Measurements from ENCODE around the gene KCNMA1.
"Not testable (repeated sequence)": the region's sequence is repeated elsewhere in the genome, so short reads cannot be mapped to it uniquely, and the experiment has no call there.

Gene KCNMA1

DNA sequence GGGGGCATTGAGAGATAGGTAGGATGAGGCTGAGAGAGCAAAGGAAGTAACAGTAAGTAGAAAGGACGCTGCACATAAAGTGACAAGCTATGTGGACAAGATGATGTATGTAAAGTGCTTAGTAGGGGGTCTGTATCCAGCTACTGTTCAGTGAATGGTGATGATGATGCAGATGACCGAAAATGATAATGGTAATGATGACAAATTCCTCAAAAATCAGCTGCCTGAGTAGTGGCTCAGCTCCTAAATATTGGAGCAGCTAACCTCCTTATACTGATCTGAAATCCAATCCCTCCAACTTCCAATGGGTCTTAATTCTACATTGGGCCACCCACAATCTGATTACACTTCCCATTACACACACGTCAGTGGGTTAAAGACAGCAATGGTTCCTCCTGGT lies 27.1 kb upstream of the KCNMA1 start:
- TF ChIP-seq, protein P1, sequence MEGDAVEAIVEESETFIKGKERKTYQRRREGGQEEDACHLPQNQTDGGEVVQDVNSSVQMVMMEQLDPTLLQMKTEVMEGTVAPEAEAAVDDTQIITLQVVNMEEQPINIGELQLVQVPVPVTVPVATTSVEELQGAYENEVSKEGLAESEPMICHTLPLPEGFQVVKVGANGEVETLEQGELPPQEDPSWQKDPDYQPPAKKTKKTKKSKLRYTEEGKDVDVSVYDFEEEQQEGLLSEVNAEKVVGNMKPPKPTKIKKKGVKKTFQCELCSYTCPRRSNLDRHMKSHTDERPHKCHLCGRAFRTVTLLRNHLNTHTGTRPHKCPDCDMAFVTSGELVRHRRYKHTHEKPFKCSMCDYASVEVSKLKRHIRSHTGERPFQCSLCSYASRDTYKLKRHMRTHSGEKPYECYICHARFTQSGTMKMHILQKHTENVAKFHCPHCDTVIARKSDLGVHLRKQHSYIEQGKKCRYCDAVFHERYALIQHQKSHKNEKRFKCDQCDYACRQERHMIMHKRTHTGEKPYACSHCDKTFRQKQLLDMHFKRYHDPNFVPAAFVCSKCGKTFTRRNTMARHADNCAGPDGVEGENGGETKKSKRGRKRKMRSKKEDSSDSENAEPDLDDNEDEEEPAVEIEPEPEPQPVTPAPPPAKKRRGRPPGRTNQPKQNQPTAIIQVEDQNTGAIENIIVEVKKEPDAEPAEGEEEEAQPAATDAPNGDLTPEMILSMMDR (IDR thresholded peaks at IDR 0.05), result no peak
- Histone ChIP-seq H3K27me3 (ENCODE audit: control insufficient read depth, insufficient read depth, low read length) (no peaks in the 10 kb centered on the region), H3K27ac (no peak overlapping the region)

DNA sequence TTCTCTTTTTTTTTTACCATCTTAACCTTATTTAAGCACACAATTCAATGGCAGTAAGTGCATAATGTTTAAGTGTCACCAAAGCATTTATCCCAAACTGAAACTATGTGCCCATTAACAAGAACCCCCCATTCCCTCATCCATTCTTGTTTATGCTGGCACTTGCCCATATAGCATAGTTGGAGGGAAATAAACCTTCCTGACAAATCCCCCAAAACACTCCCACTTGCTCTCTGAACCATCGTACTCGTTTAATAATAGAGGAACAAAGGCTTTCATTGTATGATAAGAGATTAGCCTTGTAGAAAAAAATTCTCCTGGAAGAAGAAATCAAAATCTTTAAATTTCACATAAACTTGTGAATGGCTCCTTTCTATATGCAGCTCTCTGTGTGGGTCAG lies 26.4 kb upstream of the KCNMA1 start:
- Histone ChIP-seq H3K4me2 (ENCODE audit: low read length) (no peak overlapping the region), H3K4me1 (no peaks in the 10 kb centered on the region), H3K27ac (no peak overlapping the region), H3K36me3 (ENCODE audit: control insufficient read depth, insufficient read depth, low read length) (no peaks in the 10 kb centered on the region), H2AFZ (no peak overlapping the region), H3K27me3 (ENCODE audit: control insufficient read depth, insufficient read depth, low read length) (no peaks in the 10 kb centered on the region), H3K79me2 (no peaks in the 10 kb centered on the region), H3K4me3 (ENCODE audit: low read depth, low read length) (no peak overlapping the region), H3K9me3 (ENCODE audit: control insufficient read depth, low read length) (no peaks in the 10 kb centered on the region), H3K9ac (no peak overlapping the region)
- TF ChIP-seq, protein P1 (IDR thresholded peaks at IDR 0.05), result no peak

More for the DNA sequence above, 27.1 kb upstream of the KCNMA1 start:
- H2AFZ ChIP-seq, result no peak overlapping the region
- no peaks in the 10 kb centered on the region for H3K4me1 ChIP-seq
- no peak overlapping the region for H3K9ac ChIP-seq
- H3K4me2 ChIP-seq (ENCODE audit: low read length), result no peak overlapping the region
- no peak overlapping the region for H3K4me3 ChIP-seq (ENCODE audit: low read depth, low read length)
- no peaks in the 10 kb centered on the region for H3K79me2 ChIP-seq
- H3K36me3 ChIP-seq (ENCODE audit: control insufficient read depth, insufficient read depth, low read length), result no peaks in the 10 kb centered on the region
- H3K9me3 ChIP-seq (ENCODE audit: control insufficient read depth, low read length), result no peaks in the 10 kb centered on the region

DNA sequence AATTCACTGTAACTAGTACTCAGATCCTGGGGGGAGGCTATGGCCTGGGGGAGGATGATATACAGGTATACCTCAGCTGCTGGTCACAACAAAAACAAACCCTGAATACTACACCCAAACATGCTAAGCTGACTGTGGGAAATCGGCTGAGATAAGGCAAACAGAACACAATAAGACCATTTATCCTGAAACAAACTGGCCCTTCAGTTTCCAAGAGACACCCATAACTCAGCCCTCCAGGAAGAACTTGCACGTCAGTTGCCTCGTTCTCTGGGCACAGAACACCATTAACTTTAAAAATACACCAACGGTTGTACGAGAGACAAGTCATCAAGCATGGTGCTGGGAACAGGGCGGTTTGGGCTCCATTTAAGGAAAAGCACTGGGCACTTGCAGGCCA lies 24.1 kb upstream of the KCNMA1 start:
- Histone ChIP-seq H3K36me3 (ENCODE audit: control insufficient read depth, insufficient read depth, low read length) (no peaks in the 10 kb centered on the region), H3K4me2 (ENCODE audit: low read length) (no peak overlapping the region), H3K27ac (no peak overlapping the region), H3K27me3 (ENCODE audit: control insufficient read depth, insufficient read depth, low read length) (no peaks in the 10 kb centered on the region), H2AFZ (no peak overlapping the region), H3K9ac (no peak overlapping the region), H3K4me3 (ENCODE audit: low read depth, low read length) (no peak overlapping the region), H3K4me1 (no peaks in the 10 kb centered on the region), H3K79me2 (no peaks in the 10 kb centered on the region), H3K9me3 (ENCODE audit: control insufficient read depth, low read length) (no peaks in the 10 kb centered on the region)
- TF ChIP-seq, protein P1 (IDR thresholded peaks at IDR 0.05), result no peak

DNA sequence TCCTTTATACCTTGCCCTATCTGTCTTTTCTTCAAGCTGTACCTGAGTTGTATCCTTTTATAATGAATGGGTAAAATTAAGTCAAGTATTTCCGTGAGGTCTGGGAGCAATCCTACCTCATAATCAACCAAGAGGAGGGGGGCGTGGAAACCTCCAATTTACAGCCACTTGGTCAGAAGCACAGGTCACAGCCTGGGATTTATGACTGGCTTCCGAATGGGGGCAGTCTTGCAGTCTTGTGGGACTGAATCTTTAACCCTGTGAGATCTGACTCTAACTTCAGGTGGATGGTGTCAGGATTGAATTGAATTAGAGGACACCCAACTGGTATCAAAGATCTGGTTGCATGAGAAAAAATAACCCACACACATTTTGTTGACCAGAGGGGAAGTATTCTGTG lies 23.5 kb upstream of the KCNMA1 start:
- no peaks in the 10 kb centered on the region for H3K9me3 ChIP-seq (ENCODE audit: control insufficient read depth, low read length)
- TF ChIP-seq, protein P1 (IDR thresholded peaks at IDR 0.05), result no peak
- no peak overlapping the region for H3K4me3 ChIP-seq (ENCODE audit: low read depth, low read length)
- no peaks in the 10 kb centered on the region for H3K27me3 ChIP-seq (ENCODE audit: control insufficient read depth, insufficient read depth, low read length)
- no peak overlapping the region for H2AFZ ChIP-seq
- no peaks in the 10 kb centered on the region for H3K79me2 ChIP-seq
- H3K36me3 ChIP-seq (ENCODE audit: control insufficient read depth, insufficient read depth, low read length), result no peaks in the 10 kb centered on the region
- H3K4me2 ChIP-seq (ENCODE audit: low read length), result no peak overlapping the region
- H3K9ac ChIP-seq, result no peak overlapping the region
- H3K27ac ChIP-seq, result no peak overlapping the region
- no peaks in the 10 kb centered on the region for H3K4me1 ChIP-seq

DNA sequence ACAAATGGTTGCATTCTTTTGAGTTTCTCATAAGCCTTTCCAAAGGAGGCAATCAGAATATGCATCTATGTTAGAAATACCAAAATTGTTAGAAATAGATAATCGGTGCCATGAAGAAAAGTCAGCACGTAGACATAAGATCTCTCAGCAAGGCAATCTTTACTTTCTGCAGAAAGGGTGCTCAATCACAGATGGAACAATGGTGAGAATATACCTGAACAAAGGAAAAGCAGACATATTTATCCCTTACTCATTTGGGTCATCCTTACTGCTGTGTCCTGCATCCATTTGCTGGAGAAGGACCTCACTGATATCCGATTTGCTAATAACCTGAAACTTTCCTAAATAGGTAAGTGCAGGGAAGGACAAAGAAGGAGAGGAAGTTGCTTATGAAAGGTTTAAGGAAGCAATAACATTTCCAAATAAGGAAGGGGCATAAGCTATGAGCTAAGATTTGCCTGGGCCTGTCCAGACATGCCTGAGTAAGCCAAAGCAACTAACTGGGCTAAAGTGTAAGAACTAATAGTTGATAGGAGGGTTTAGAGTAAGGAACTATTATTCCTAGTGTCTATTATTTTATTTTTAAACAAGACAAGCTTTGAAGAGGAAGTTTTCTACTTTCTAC lies 21.6 kb upstream of the KCNMA1 start:
- not testable (repeated sequence) for H2AFZ ChIP-seq; H3K4me1 ChIP-seq; H3K9ac ChIP-seq; H3K36me3 ChIP-seq (ENCODE audit: control insufficient read depth, insufficient read depth, low read length); H3K27ac ChIP-seq; H3K4me2 ChIP-seq (ENCODE audit: low read length); H3K27me3 ChIP-seq (ENCODE audit: control insufficient read depth, insufficient read depth, low read length); H3K9me3 ChIP-seq (ENCODE audit: control insufficient read depth, low read length); H3K4me3 ChIP-seq (ENCODE audit: low read depth, low read length); H3K79me2 ChIP-seq

Measured in parathyroid adenoma (tissue), 2 donors.